GM21528 (cell line): Measurements from ENCODE around the gene GBX2.

Experiments
- ATAC-seq: cut with Tn5 transposase; IDR thresholded peaks from one replicate; pipeline ENCODE4 v1.9.1; 2021; ENCODE audit warnings: mild to moderate bottlenecking, moderate library complexity; ENCODE audit not compliant: unreplicated experiment, low FRiP score

The GBX2 gene

GRCh38 chr2:236184701-236185100 lies 16.5 kb upstream of the GBX2 start:
- no peak for ATAC-seq

GRCh38 chr2:236180831-236181453 lies 12.8 kb upstream of the GBX2 start:
- no peak for ATAC-seq

GRCh38 chr2:236180076-236180816 lies 12.1 kb upstream of the GBX2 start:
- ATAC-seq = no peak

- ATAC-seq = no peak
Observed at GRCh38 chr2:236179236-236180075, 11.3 kb upstream of the GBX2 start.

GRCh38 chr2:236178890-236179235 lies 10.7 kb upstream of the GBX2 start:
- no peak for ATAC-seq

- no peak for ATAC-seq
Observed at GRCh38 chr2:236177967-236178889, 10.0 kb upstream of the GBX2 start.

GRCh38 chr2:236177604-236177966 lies 9.4 kb upstream of the GBX2 start:
- no peak for ATAC-seq

GRCh38 chr2:236176951-236177350 lies 8.8 kb upstream of the GBX2 start:
- no peak for ATAC-seq

GRCh38 chr2:236176417-236176816 lies 8.2 kb upstream of the GBX2 start:
- ATAC-seq = no peak

- no peak for ATAC-seq
Observed at GRCh38 chr2:236175548-236176150, 7.5 kb upstream of the GBX2 start.

- ATAC-seq = no peak
Observed at GRCh38 chr2:236173729-236174607, 5.8 kb upstream of the GBX2 start.

GRCh38 chr2:236173036-236173728 lies 5.0 kb upstream of the GBX2 start:
- no peak for ATAC-seq

- ATAC-seq = no peak
Observed at GRCh38 chr2:236172255-236173035, 4.3 kb upstream of the GBX2 start.

GRCh38 chr2:236171680-236172254 lies 3.6 kb upstream of the GBX2 start:
- ATAC-seq = no peak

GRCh38 chr2:236171181-236171679 lies 3.0 kb upstream of the GBX2 start:
- ATAC-seq = no peak

- no peak for ATAC-seq
Observed at GRCh38 chr2:236170590-236171165, 2.5 kb upstream of the GBX2 start.
